Heart left ventricle (tissue), 16 donors: Measurements from ENCODE around the gene SMIM12. TPM values are rescaled to one million over a fixed set of nuclear protein-coding genes. Genes with fewer than 3 reads are reported as not detected.

ENCODE experiments used
- ATAC-seq, 4 donors: fragments of 200-7000 bp; cut with Tn5 transposase; one replicate each; pipeline ENCODE4 v1.9.1; 2020 to 2022; ENCODE audit warnings: moderate library complexity in 4 of 4, mild to moderate bottlenecking in 3 of 4, moderate number of reproducible peaks in 1 of 4
- DNase-seq, 5 donors: peaks; one replicate each; pipeline ENCODE4 v3.0.0-alpha.2; 2020
- H3K27ac ChIP-seq, 12 donors: fragments of 200-600 bp; sonication (generic) in 4 of 12; one replicate each; pipeline versions ENCODE4 v1.5.0 to v1.8.0; 2016 to 2022; ENCODE audit warnings: mild to moderate bottlenecking in 2 of 12
- H3K27me3 ChIP-seq, 9 donors: fragments of 200-600 bp; sonication (generic) in 2 of 9; one replicate each; pipeline versions ENCODE4 v1.5.1 to v1.8.0; 2016 to 2022; ENCODE audit warnings: mild to moderate bottlenecking in 3 of 9
- H3K36me3 ChIP-seq, 9 donors: fragments of 200-600 bp; sonication (generic) in 2 of 9; one replicate each; pipeline versions ENCODE4 v1.5.0 to v1.8.0; 2018 to 2022; ENCODE audit warnings: mild to moderate bottlenecking in 2 of 9
- H3K4me1 ChIP-seq, 12 donors: fragments of 200-600 bp; sonication (generic) in 4 of 12; one replicate each; pipeline versions ENCODE4 v1.5.0 to v1.8.0; 2016 to 2022; ENCODE audit warnings: mild to moderate bottlenecking in 3 of 12
- H3K4me3 ChIP-seq, 12 donors: fragments of 200-600 bp; sonication (generic) in 4 of 12; one replicate each; pipeline versions ENCODE4 v1.5.0 to v1.8.0; 2017 to 2022; ENCODE audit warnings: mild to moderate bottlenecking in 9 of 12, moderate library complexity in 4 of 12
- H3K9me3 ChIP-seq, 12 donors: fragments of 200-600 bp; sonication (generic) in 4 of 12; one replicate each; pipeline versions ENCODE4 v1.5.0 to v1.8.0; 2016 to 2022; ENCODE audit warnings: mild to moderate bottlenecking in 1 of 12
- POLR2A ChIP-seq, 2 donors: fragments of 450-650 bp; IDR thresholded peaks; one replicate each; pipeline ENCODE4 v1.6.1; 2017; ENCODE audit warnings: antibody characterized with exemption in 2 of 2, mild to moderate bottlenecking in 2 of 2, moderate library complexity in 2 of 2
- WGBS, 4 donors: extraction: QIAGEN DNeasy Blood & Tissue Kit in 2 of 4; methylation state at CpG; one replicate each; pipeline versions ENCODE4 v1.1.5 to v1.1.7; 2013 to 2018; 5-methylcytosine and 5-hydroxymethylcytosine counted together
- intact Hi-C, 10 donors: fragments of 100-400 bp; cut with DNase I; formaldehyde crosslinking; loops; one replicate each; pipeline versions ENCODE4 v1.11.1 to v1.14.2; 2022
- polyA plus RNA-seq, 2 donors: library from polyadenylated mRNA; stranded (reverse); fragments of 200-250 nt; gene quantifications; one replicate each; pipeline ENCODE4 v1.2.3, GENCODE V29; 2013
- total RNA-seq, 9 donors: library from RNA; depleted of rRNA in 2 of 9; stranded (reverse); fragments of >200 nt in 2 of 9; fragmentation: NEBNext Ultra II Directional in 3 of 9; extraction: Animal tissue kit (Norgen Biotek cat#: 25700) in 3 of 9; gene quantifications; one replicate each; pipeline versions ENCODE4 v1.1.0 to v1.2.4, GENCODE V29; 2016 to 2023
- TF ChIP-seq, protein P1 (sequence below), 12 donors: fragments of 200-600 bp; sonication (generic) in 4 of 12; IDR thresholded peaks; one replicate each; pipeline versions ENCODE4 v1.5.0 to v1.8.0; 2018 to 2022; ENCODE audit warnings: antibody characterized with exemption in 12 of 12, mild to moderate bottlenecking in 5 of 12
- donor health status: ischemic (EF 13 %, LVEDD 7.1; RV severe dilation, severe dysfunction).
- donor health status: healthy with polysubstance abuse.
- donor health status: DM: no; HTN: yes; CAD: no.
- donor health status: DM: no; HTN: no; CAD: no.
- donor health status: ischemic (EF 25% LVEDD 6.9; RV normal size, moderate dysfunction).
- donor health status: ischemic (EF 25% LVEDD 5.7; RV mildly dilated, moderate dysfunction).
- donor health status: healthy.
- donor health status: DM: yes; HTN: yes; CAD: no.
- donor health status: ischemic (EF 35%, LVEDD 5.7; RV mildly dilated, moderate dysfunction).
- donor health status: nonischemic (EF 11% LVEDD 7.7; RV severe dilation, severe dysfunction).
- donor health status: DM: yes; HTN: yes; CAD: no.
- donor health status: PGD.
- donor health status: ischemic (EF 29% LVEDD 5.4; RV normal size, mild dysfunction).
- donor health status: nonischemic (EF 23%, LVEDD 6.1; RV moderate dilation, normal function).

The SMIM12 gene
- total and polyA plus RNA-seq, 11 donors, result 16.1 to 98.5 (median 37.8) TPM

DNA sequence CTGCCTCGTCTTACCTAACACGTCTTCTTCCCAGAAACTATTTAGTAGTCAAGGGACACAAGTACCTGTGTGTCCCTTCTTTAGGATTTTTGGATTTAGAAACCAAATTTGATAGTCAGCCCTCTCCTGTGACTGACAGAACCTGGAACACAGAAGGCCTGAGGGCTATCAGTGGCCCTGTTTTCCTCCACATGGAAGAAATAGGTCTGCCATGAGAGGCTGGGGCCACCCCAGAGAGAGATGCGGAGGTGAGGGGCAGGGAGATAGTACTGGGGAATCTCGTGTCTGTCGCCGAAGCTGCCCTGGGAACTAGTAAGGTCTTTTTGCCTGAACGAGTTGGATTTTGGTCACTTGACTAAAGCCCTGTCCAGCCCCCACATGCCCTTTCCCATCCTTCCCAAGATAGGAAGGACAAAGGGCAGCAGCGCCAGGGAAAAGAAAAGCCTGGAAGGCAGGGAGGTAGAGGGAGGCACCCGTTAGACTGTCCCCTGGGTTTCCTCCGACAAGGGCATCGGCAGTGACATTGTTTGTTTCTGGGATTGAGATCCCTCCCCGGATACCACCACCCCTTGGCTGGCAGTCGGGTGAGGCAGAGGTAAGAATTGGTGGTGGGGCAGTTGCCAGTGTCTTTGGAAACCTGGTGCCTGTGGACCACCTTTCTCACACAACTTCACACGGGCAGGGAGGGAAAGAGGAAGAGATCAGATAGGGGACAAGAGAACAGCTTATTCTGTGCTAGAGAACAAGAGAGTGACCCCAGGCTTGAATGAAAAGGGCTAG is 19.8 kb downstream of the SMIM12 start:
- DNase-seq (peak in 1 of 5 donors; percentile 2), ATAC-seq (no peak)
- Histone ChIP-seq H3K36me3 (peaks cover 0 to 5% (median 0%) of the 10 kb centered on the region in 9 donors), H3K9me3 (no peaks in the 10 kb centered on the region), H3K4me1 (peaks cover 3 to 77% (median 41%) of the 10 kb centered on the region in 12 donors), H3K27ac (peak overlapping the region in 6 of 12 donors; percentile 25 to 88 (median 32)), H3K27me3 (no peaks in the 10 kb centered on the region), H3K4me3 (no peak overlapping the region)
- TF ChIP-seq, protein P1, sequence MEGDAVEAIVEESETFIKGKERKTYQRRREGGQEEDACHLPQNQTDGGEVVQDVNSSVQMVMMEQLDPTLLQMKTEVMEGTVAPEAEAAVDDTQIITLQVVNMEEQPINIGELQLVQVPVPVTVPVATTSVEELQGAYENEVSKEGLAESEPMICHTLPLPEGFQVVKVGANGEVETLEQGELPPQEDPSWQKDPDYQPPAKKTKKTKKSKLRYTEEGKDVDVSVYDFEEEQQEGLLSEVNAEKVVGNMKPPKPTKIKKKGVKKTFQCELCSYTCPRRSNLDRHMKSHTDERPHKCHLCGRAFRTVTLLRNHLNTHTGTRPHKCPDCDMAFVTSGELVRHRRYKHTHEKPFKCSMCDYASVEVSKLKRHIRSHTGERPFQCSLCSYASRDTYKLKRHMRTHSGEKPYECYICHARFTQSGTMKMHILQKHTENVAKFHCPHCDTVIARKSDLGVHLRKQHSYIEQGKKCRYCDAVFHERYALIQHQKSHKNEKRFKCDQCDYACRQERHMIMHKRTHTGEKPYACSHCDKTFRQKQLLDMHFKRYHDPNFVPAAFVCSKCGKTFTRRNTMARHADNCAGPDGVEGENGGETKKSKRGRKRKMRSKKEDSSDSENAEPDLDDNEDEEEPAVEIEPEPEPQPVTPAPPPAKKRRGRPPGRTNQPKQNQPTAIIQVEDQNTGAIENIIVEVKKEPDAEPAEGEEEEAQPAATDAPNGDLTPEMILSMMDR (IDR thresholded peaks at IDR 0.05), result no peak
- TF ChIP-seq POLR2A (IDR thresholded peaks at IDR 0.05), result no peak
- 75 to 82% (median 78%) methylated on average over 14 of the region's 14 CpGs for WGBS, 4 donors
- intact Hi-C loops, result loop anchor here in 1 of 10 donors (5.0 kb wide), 1 partner anchor 42 kb away; no protein-coding TSS in a partner anchor

DNA sequence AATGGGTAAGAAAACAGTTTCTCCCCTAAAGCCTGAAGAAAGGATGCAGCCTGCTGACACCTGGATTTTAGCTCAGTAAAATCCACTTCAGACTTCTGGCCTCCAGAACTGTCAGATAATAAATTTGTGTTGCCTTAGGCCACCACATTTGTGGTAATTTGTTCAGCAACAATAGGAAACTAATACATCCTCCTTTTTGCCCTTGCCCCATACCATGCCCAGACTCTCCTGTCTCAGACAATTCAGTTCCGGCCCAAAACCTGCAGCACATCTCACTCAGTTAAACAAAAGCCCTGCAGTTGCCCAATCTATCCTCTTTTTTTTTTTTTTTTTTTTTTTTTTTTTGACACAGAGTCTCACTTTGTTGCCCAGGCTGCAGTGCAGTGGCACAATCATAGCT is 25.8 kb downstream of the SMIM12 start:
- Histone ChIP-seq H3K4me1 (peaks cover 3 to 64% (median 26%) of the 10 kb centered on the region in 12 donors), H3K4me3 (no peak overlapping the region), H3K27me3 (no peaks in the 10 kb centered on the region), H3K9me3 (no peaks in the 10 kb centered on the region), H3K27ac (peak overlapping the region in 3 of 12 donors; percentile 9 to 90 (median 85)), H3K36me3 (peaks cover 0 to 4% (median 0%) of the 10 kb centered on the region in 9 donors)
- DNase-seq (no peak), ATAC-seq (no peak)
- intact Hi-C loops, result loop anchor here in 1 of 10 donors (5.0 kb wide), 1 partner anchor 36 kb away; no protein-coding TSS in a partner anchor
- WGBS, 4 donors, result 84 to 100% (median 92%) methylated on average over 1 of the region's 1 CpG
- no peak for TF ChIP-seq POLR2A (IDR thresholded peaks at IDR 0.05)
- TF ChIP-seq, protein P1 (IDR thresholded peaks at IDR 0.05), result no peak

GRCh38 chr1:34831721-34832246 is 27.8 kb downstream of the SMIM12 start:
- Histone ChIP-seq H3K27me3 (no peaks in the 10 kb centered on the region), H3K36me3 (peaks cover 0 to 4% (median 0%) of the 10 kb centered on the region in 9 donors), H3K4me1 (peaks cover 3 to 68% (median 17%) of the 10 kb centered on the region in 12 donors), H3K27ac (peak overlapping the region in 4 of 12 donors; percentile 6 to 43 (median 32)), H3K4me3 (no peak overlapping the region), H3K9me3 (no peaks in the 10 kb centered on the region)
- intact Hi-C loops, result loop anchor here in 1 of 10 donors (5.0 kb wide), 1 partner anchor 34 kb away; no protein-coding TSS in a partner anchor
- TF ChIP-seq, protein P1 (IDR thresholded peaks at IDR 0.05), result no peak
- TF ChIP-seq POLR2A (IDR thresholded peaks at IDR 0.05), result no peak
- no peak for ATAC-seq
- no peak for DNase-seq
- WGBS, 4 donors, result 65 to 81% (median 73%) methylated on average over 4 to 6 of the region's 6 CpGs

DNA sequence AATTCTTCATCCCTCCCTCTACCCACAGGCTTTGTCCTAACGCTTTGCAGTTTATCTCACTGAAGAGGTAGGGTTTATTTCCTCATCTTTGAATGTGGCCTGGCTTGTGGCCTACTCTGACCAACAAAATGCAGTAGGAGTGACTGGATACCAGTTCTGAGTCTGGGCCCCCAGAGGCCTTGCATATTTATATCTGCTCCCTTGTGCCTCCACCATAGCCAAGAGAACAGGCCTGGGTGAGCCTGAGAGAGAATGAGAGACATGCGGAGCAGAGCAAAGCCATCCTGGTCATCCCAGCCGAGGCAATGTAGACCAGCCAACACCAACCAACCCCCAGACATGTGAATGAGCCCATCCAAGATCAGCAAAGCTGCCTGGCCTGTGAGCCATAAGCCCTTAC is 30.3 kb downstream of the SMIM12 start:
- peaks cover 0 to 4% (median 0%) of the 10 kb centered on the region in 9 donors for H3K36me3 ChIP-seq
- H3K4me1 ChIP-seq, result peaks cover 0 to 64% (median 18%) of the 10 kb centered on the region in 12 donors
- intact Hi-C loops, result no loop called here
- no peaks in the 10 kb centered on the region for H3K9me3 ChIP-seq
- H3K4me3 ChIP-seq, result no peak overlapping the region
- ATAC-seq (no peak), DNase-seq (no peak)
- H3K27ac ChIP-seq, result peak overlapping the region in 2 of 12 donors; percentile 17 to 35
- no peak for TF ChIP-seq POLR2A (IDR thresholded peaks at IDR 0.05)
- TF ChIP-seq, protein P1 (IDR thresholded peaks at IDR 0.05), result no peak
- WGBS, 4 donors, result 73 to 84% (median 77%) methylated on average over 2 to 3 of the region's 3 CpGs
- H3K27me3 ChIP-seq, result no peaks in the 10 kb centered on the region
